Measurements from ENCODE around the gene NOTCH1.

DNA sequence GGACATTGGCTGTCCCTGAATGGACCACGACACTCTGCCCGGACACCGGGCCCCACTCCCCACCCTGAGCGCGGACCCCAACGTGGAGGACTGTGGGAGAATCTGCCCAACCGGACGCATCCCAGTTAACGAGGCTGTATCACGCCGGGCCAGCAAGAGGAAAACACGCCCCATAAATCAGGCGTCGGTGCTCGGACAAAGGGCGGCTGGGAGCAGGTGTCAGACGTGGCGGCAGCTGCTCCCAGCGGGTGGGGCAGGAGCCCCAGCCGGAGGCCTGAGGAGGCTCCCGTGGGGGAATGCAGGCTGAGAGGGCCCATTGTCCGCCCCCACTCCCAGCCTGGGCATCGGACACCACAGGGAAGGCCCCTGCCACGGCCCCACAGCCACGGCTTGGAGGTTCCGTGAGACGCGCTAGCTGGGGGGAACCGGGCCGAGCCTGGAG, 19.2 kb downstream of the NOTCH1 start:
- TF ChIP-seq RAD21 (IDR thresholded peaks at IDR 0.05; ENCODE audit: low read length) (no peak), MAZ (IDR thresholded peaks at IDR 0.05; ENCODE audit: borderline replicate concordance, low read depth, low read length) (no peak), CTCF (conservative IDR thresholded peaks at IDR 0.05; ENCODE audit: low read depth, low read length) (no peak), POLR2A (IDR thresholded peaks at IDR 0.05; ENCODE audit: low read depth, low read length) (no peak), MXI1 (IDR thresholded peaks at IDR 0.05; ENCODE audit: borderline replicate concordance, low read depth, low read length) (no peak), ELK1 (IDR thresholded peaks at IDR 0.05; ENCODE audit: borderline replicate concordance, low read depth, low read length) (no peak), FOS (IDR thresholded peaks at IDR 0.05; ENCODE audit: low read depth, low read length) (no peak)
- TF ChIP-seq, protein P1, sequence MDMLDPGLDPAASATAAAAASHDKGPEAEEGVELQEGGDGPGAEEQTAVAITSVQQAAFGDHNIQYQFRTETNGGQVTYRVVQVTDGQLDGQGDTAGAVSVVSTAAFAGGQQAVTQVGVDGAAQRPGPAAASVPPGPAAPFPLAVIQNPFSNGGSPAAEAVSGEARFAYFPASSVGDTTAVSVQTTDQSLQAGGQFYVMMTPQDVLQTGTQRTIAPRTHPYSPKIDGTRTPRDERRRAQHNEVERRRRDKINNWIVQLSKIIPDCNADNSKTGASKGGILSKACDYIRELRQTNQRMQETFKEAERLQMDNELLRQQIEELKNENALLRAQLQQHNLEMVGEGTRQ (IDR thresholded peaks at IDR 0.05; ENCODE audit: low read depth, low read length), result no peak

Measured in IMR-90 (cell line).